NCI-H1930 (cell line): ENCODE measurements around the gene NGDN.
"Not testable (repeated sequence)": the region's sequence is repeated elsewhere in the genome, so short reads cannot be mapped to it uniquely, and the experiment has no call there.

Experiments
- DNase-seq, 2 experiments: peaks; one replicate each; lab custom pipeline; 2025; lab: John Stamatoyannopoulos, UW

Gene NGDN

GRCh38 chr14:23439107-23439835 lies 30.2 kb upstream of the NGDN start:
- no peak for DNase-seq

DNA sequence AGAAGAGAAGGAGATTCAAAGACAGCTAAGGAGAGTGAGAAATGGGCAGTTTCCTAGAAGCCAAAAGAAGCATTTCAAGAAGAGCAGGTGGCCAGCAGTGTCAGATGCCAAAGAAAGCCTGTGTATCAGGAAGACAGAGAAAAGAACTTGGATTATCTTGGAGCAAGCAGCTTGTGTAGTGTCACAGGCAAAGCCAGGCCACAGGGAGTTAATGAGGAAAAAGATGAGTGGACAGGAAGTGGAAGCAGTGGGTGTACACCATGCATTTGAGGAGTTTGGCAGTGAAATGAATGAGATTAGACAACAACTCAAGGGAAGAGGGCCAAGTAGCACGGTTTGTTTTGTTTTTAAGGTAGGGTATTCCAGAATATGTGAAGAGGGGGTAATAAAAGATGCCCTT lies 28.4 kb upstream of the NGDN start:
- no peak for DNase-seq

- DNase-seq, result no peak
Observed at GRCh38 chr14:23442721-23443356, 26.7 kb upstream of the NGDN start.

DNA sequence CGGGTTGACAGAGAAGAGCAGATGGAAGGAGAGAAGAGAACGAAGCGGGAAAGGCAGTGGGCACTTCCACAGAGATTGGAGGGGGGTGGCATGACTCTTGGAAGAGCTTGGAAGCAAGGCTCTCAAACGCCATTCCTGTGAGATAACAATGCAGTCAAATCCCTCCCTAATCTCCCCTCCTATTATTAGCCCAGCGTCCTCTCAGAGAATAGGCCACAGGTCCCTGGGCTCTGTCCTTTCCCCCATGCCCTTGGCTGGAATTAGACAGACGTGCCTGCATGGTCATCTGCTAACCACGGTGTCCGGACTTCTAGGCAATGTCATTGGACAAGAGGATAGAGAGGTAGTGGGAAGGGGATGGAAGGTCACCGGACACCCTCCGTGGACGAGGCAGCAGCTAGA lies 26.1 kb upstream of the NGDN start:
- DNase-seq, result no peak

DNA sequence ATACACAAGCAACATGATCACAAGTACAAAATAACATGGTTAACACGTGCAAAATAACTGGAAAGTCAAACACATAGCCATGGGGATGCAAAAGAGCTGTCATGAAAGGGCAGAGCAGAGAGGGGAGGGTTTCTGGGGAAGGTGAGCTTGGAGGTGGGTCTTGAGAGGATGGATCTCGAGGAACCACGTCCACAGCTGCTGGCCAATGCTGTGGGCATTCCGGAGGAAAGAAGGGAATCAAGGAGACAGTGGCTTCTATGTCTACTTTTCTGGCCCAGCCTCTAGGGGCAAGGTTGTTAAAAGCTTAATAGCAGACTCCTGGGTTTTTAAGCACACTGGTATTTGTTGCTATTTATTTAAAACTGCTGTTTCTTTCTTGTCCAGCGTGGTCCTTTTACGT lies 25.6 kb upstream of the NGDN start:
- DNase-seq, result no peak

DNA sequence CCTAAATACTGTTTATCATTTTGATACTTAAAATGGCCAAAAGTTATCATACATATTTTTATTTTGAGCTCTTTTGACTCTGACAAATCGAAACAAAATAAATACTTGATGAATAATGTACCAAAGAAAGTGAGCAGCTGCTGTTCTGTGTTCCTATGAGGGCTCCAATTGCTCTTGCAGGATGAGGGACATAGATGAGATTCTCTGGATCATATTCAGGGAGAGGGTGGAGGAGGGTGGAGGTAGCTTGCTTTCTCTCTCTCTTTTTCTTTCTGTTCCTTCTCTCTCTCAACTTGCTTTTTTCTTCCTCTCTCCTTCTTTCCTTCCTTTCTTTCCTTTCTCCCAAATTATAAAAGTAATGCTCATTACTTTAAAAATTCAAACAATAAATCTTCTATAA lies 25.2 kb upstream of the NGDN start:
- no peak for DNase-seq

DNA sequence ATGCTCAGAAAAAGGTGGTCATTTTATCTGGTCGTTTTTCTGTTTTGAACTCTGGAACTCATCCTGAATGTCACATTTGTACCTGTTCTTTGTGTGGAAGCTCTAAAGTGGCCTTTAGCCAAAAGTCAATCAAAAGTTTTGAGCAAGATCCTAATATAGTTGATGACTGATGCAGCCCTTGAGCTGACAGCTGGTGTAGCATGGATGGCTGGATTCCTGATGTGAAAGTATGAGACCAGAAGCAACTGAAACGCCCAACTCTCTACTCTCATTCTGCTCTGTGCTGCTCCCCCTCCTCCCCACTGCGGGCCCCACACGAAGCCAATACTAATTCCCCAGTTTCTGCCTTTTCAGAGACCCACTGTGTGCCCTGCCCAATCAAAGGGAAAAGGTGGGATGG lies 23.7 kb upstream of the NGDN start:
- DNase-seq, result no peak

- no peak for DNase-seq
Observed at GRCh38 chr14:23446291-23446851, 23.1 kb upstream of the NGDN start.

DNA sequence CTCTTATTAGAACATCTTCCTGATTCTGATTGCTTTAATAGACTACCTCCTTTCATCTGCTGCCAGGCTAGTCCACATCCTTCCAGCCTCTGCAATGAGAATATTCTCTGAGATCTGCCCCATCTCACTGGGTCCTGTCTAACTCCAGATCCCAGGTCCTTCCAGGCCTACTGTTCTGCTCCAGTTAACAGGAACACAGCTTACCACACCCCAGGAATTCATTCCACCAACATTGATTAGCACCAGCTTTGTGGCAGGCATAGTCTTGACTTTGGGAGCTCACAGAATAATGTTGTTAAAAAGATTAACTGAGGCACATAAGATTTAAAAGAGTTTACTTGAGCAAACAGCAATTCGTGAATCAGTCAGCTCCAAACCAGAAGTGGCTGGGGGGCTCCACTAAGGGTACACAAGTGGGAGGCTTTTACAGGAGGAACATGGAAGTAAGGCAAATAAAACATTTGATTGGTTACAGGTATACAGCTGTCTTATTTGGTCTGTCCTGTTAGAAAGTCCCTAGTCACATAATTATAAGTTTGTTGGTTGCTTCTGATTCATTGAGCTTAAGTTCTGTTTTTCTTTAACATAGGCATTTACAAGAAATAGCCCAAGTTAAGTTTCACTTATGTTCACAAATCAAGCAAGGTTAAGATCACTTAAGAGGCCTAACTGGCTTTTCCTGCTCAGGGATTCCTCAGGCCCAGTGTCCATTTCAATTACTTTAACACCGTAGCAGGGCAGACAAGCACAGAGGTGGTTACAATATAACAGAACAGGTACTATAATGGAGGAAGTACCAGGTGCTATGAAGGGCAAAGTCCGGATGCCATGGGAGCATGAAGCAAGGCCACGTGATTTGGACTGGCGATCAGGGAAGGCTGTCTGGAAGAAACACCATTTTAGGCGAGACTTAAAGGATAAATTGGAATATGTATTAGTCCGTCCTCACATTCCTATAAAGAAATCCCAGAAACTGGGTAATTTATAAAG lies 21.8 kb upstream of the NGDN start:
- no peak for DNase-seq

DNA sequence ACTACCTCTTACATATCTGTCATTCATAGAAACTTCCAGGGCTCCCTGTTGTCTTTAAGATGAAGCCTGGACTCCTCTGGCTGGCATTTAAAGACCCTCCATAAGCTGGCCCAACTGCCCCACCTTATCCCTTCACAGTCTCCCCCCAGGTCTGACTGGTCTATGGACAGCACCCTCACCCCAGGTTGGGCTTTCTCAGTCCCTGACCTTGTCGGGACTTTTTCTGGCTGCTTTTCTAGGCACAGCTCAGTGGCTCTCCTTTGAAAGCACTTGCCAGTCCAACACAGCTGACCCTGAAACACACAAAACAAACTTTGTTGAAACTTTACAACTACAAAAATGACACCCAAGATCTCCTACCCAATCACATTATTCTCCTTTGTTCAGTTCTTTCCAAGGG lies 20.2 kb upstream of the NGDN start:
- DNase-seq, result no peak

DNA sequence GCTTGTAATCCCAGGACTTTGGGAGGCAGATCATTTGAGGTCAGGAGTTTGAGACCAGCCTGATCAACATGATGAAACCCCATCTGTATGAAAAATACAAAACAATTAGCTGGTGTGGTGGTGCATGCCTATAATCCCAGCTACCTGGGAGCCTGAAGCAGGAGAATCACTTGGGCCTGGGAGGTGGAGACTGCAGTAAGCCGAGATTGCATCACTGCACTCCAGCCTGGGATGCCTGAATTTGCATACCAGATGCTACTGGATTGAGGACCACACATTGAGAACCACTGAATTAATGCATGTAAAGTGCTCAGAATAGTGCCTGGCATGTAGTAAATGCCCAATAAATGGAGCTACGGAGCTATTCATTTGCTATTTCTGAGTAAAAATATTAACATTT lies 19.1 kb upstream of the NGDN start:
- no peak for DNase-seq

- no peak for DNase-seq
Observed at GRCh38 chr14:23452237-23452636, 17.3 kb upstream of the NGDN start.

DNA sequence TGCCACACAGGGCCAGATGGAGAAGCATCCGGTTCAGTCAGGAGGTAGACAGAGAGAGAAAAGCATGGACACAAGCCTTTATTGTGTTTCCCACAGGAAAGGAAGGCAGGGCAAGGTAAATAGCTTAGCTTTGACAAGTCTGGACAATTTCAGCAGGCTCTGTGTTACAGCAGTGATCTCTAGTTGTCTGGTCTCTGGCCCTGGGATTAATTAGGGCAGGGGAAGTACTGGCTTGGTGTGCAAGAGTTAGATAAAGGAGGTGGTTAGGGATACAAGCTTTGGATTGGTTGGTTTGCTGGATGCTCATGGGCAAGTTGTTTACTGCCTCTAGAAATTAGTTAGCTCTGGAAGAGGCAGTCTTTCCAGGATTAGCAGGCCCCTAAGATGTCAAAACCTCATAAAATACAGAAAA lies 15.1 kb upstream of the NGDN start:
- no peak for DNase-seq

DNA sequence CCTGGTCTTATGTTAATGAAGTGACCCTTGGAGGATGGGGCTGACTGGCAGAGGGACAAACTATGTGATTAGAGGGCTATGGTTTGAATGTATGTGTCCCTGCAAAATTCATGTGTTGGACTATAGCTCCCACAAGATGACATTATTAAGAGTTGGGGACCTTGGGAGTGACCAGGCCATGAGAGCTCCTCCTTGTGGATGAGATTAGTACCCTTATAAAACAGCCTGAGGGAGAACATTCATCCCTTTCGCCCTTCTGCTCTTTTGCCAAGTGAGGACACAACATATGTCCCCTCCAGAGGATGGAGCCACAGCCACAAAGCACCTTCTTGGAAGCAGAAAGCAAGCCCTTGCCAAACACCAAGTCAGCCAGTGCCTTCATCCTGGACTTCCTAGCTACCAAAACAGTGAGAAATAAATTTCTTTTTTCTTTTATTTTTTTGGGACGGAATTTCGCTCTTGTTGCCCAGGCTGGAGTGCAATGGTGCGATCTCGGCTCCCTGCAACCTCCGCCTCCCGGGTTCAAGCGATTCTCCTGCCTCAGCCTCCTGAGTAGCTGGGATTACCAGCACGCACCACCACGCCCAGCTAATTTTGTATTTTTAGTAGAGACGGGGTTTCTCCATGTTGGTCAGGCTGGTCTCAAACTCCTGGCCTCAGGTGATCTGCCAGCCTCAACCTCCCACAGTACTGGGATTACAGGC lies 12.5 kb upstream of the NGDN start:
- not testable (repeated sequence) for DNase-seq

- DNase-seq, result no peak
Observed at GRCh38 chr14:23457587-23458445, 11.7 kb upstream of the NGDN start.

GRCh38 chr14:23460960-23461359 lies 8.5 kb upstream of the NGDN start:
- no peak for DNase-seq

DNA sequence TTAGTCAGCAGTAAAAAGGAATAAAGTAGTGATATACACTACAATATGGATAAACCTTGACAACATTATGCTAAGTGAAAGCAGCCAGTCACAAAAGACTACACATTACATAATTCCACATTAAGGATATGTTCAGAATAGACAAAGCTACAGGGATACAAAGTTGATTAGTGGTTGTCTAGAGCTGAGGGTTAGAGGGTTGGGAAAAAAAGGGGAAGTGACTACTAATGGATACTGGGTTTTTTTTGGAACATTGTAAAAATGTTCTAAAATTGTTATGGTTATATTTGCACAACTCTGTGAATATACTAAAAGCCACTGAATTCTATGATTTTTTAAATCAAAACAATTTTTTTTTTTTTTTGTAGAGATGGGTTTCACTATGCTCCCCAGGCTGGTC lies 4.8 kb upstream of the NGDN start:
- no peak for DNase-seq

DNA sequence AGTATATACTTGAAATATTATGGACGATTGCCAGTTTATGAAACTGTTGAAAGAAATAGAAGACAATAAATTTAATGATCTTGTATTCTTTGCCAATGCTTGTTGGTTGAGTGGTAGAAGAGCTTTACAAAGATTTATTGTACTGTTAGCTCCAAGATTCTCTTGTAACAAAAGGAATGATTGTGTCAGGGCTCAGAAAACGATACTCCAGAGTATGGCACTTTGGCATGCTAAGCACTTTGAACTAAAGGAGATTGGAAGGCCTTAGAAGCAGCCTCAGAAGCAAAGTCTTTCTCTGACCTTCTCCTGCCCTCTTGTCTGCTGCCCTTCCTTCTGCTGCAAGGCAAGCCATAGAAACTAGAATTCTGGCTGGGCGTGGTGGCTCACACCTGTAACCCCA lies 4.2 kb upstream of the NGDN start:
- no peak for DNase-seq

GRCh38 chr14:23468704-23469126 lies 788 bp upstream of the NGDN start:
- DNase-seq, result no peak

DNA sequence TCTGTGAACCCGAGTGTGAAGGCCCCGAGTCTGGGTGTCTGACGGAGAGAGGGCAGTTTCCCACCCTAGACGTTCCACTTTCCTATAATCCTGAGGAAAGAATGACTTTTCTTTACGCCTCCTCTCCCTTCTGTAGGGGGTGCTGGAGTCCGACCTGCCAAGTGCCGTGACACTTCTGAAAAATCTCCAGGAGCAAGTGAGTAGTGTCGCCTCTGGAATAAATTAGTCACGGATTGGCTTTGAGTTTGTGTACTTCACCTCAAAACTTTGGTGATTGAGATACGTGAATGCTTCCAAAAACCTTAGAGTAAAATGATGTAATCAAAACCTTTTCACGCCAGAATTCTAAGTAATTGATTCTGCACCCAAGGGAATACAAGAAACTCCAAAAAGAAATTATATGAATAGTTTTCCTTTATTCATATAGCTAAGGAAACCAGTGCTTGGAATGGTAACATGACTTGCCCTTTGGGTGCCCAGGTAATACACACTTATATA lies 452 bp downstream of the NGDN start:
- no peak for DNase-seq

DNA sequence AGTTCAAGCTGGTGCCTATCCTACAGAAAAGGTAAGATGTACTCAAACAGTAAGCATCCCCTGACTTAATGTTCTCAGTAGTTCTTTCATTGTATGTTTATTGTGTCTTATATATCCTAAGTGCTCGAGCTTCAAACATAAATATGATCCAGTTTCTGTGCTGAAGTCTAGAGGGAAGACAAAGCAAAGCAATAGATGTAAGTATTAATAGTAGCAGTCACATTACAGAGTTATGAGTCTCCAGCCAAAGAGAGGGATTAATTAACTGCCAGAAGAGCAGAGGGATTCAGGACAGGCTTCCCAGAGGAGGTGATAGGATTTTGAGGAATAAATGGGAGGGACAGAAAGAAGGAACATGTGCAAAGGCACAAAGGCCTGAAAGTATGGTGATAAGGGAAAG lies 1.4 kb downstream of the NGDN start:
- DNase-seq, result no peak
